ENCODE data around the gene MTSS2.

- TF ChIP-seq, protein P1, sequence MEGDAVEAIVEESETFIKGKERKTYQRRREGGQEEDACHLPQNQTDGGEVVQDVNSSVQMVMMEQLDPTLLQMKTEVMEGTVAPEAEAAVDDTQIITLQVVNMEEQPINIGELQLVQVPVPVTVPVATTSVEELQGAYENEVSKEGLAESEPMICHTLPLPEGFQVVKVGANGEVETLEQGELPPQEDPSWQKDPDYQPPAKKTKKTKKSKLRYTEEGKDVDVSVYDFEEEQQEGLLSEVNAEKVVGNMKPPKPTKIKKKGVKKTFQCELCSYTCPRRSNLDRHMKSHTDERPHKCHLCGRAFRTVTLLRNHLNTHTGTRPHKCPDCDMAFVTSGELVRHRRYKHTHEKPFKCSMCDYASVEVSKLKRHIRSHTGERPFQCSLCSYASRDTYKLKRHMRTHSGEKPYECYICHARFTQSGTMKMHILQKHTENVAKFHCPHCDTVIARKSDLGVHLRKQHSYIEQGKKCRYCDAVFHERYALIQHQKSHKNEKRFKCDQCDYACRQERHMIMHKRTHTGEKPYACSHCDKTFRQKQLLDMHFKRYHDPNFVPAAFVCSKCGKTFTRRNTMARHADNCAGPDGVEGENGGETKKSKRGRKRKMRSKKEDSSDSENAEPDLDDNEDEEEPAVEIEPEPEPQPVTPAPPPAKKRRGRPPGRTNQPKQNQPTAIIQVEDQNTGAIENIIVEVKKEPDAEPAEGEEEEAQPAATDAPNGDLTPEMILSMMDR (conservative IDR thresholded peaks at IDR 0.05; ENCODE audit: low read depth, low read length): no peak
- TF ChIP-seq EZH2 (IDR thresholded peaks at IDR 0.05; ENCODE audit: borderline replicate concordance, low read depth, low read length, poor library complexity, severe bottlenecking): no peak
Measured at GRCh38 chr16:70715055-70715858, 29.4 kb upstream of the MTSS2 start.
